Measurements from ENCODE around the gene KCNK4. TPM values are rescaled to one million over a fixed set of nuclear protein-coding genes. Genes with fewer than 3 reads are reported as not detected.

The KCNK4 gene
- polyA plus RNA-seq, 1 donor, result 0.09 TPM

DNA sequence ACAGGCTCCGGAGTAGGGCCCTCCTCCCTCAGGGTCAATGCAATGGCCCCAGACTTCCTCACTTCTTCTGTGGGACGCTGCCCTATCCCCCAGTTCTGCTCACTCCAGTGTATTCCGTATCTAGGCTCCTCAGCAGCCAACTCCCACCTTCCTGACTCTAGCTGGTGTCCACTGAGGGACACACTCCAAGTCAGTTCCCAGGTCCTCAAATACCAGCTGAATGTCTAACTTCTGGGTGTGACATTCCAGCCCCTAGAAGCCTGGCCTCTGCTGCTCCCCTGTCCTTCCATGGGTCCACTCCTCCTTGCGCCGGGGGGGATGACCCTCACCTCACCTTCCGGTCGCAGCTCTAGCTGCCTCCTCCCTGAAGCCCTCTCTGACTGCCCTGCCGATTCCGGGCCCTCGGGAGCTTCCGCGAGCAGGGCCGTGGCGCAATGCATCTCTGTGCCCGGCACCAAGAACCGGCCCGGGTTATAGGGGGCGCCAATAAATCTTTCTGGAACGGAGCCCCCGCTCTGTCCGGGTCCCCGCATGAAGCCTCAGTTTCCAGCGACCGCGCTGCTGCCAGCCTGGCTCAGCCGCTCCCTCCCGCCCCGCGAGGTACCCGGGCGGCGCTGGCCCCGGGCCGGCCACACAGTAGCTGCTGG, 22.1 kb upstream of the KCNK4 start:
- H3K27me3 ChIP-seq (ENCODE audit: control insufficient read depth, insufficient read depth, low read length), result no peaks in the 10 kb centered on the region
- H3K27ac ChIP-seq (ENCODE audit: low read length), result peak overlapping the region; percentile 93
- peak; percentile 36 to 69 for DNase-seq
- peaks cover 38% of the 10 kb centered on the region for H3K4me1 ChIP-seq (ENCODE audit: control insufficient read depth, insufficient read depth, low read length)
- H3K36me3 ChIP-seq (ENCODE audit: control insufficient read depth, insufficient read depth, low read length), result peaks cover 41% of the 10 kb centered on the region
- no peaks in the 10 kb centered on the region for H3K9me3 ChIP-seq (ENCODE audit: control insufficient read depth, low read depth, low read length)
- H3K4me3 ChIP-seq (ENCODE audit: low read length), result peak overlapping the region; percentile 78
- no CpG with 5 or more reads among the region's 34 CpGs for WGBS (ENCODE audit: insufficient coverage, low lambda C conversion rate)

DNA sequence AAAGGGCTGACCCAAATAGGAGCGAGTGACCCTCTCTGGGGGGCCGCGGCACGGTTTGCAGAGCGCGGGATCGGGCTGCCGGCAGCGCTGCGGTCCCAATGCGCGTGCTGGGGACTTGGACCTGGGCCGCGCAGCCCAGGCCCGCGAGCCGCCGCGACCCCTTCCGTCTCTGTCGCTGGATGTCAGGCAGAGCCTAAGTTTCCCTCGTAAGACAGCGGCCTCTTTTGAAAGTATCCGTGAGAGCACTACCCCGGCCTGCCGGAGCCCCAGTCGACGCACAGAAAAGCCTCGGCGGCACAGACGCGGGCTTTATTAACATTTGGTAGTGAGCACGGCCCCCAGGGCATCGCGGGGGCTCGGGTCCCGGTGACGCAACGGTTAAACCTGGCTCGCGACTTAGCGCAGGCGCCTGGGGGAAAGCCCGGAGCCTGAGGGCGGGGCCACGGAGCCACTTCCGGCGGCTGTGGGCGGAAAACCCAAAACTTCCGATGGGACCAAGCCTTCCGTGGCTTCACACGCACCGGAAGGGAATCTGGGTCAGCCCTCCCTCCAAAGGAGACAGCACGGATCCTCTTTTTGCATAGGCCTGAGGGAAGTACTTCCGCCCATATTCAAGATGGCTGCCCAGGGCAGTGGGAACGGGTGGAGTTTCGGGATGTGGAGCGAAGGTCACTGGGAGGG, 21.4 kb upstream of the KCNK4 start:
- Histone ChIP-seq H3K27me3 (ENCODE audit: control insufficient read depth, insufficient read depth, low read length) (no peaks in the 10 kb centered on the region), H3K4me3 (ENCODE audit: low read length) (peak overlapping the region; percentile 78), H3K9me3 (ENCODE audit: control insufficient read depth, low read depth, low read length) (no peaks in the 10 kb centered on the region), H3K36me3 (ENCODE audit: control insufficient read depth, insufficient read depth, low read length) (peaks cover 34% of the 10 kb centered on the region), H3K4me1 (ENCODE audit: control insufficient read depth, insufficient read depth, low read length) (peaks cover 38% of the 10 kb centered on the region), H3K27ac (ENCODE audit: low read length) (peak overlapping the region; percentile 93)
- peak; percentile 99 to 100 for DNase-seq
- no CpG with 5 or more reads among the region's 58 CpGs for WGBS (ENCODE audit: insufficient coverage, low lambda C conversion rate)

DNA sequence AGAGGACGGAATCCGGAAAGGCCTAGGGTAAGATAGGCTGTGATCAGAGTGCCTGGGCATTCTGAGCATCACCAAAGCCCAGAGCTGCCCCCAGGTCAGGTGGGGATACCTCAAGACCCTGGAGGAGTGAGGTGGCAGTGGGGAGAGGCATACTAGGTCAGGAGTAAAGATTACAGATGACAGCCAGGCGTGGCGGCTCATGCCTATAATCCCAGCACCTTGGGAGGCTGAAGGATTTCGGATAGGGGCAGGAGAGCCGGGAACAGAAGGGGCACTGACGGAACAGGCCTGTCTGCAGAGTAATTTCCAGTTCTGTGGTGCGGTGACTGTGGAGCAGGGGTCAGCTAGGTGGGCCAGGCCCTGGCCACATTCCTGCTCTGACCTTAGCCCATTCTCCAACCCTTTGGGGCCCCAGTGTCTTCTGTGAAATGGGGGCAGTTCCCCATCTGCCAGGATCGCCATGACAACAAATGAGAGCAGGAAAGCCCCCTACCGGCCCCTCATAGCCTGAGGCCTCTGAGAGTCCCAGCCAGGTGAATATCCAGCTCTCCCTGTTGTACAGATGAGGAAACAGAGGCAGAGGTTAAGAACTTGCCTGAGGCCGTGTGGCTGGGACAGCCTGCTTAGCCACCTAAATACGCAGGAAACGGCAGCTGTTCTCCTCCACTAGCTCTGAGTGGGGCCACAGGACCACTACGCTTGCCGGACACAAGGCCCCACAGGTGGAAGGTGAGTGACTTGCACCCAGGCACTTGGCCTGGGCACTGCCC, 15.9 kb upstream of the KCNK4 start:
- DNase-seq, result no peak
- no CpG with 5 or more reads among the region's 15 CpGs for WGBS (ENCODE audit: insufficient coverage, low lambda C conversion rate)
- no peak overlapping the region for H3K4me3 ChIP-seq (ENCODE audit: low read length)
- no peaks in the 10 kb centered on the region for H3K27me3 ChIP-seq (ENCODE audit: control insufficient read depth, insufficient read depth, low read length)
- H3K36me3 ChIP-seq (ENCODE audit: control insufficient read depth, insufficient read depth, low read length), result peaks cover 31% of the 10 kb centered on the region
- H3K27ac ChIP-seq (ENCODE audit: low read length), result no peak overlapping the region
- H3K9me3 ChIP-seq (ENCODE audit: control insufficient read depth, low read depth, low read length), result no peaks in the 10 kb centered on the region
- peaks cover 21% of the 10 kb centered on the region for H3K4me1 ChIP-seq (ENCODE audit: control insufficient read depth, insufficient read depth, low read length)

DNA sequence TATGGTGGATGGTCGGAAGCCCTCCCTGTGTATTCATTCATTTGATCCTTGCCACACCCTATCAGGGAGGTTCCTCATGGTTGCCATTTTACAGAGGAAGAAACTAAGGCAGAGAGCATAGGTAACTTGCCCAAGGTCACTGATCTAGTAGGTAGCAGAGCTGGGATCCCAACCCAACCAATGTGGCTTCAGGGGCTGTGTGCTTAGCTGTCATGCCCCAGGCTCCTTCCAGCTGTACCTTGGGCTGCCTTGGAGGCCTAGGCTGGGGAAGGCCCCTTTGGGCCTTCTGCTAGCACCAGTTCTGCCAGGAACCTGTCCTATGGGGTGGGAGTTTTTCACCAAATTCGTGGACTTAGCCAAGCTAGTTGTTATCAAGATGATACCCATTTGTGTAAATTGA, 15.3 kb upstream of the KCNK4 start:
- no peaks in the 10 kb centered on the region for H3K9me3 ChIP-seq (ENCODE audit: control insufficient read depth, low read depth, low read length)
- H3K4me1 ChIP-seq (ENCODE audit: control insufficient read depth, insufficient read depth, low read length), result peaks cover 21% of the 10 kb centered on the region
- WGBS (ENCODE audit: insufficient coverage, low lambda C conversion rate), result no CpG with 5 or more reads among the region's 2 CpGs
- H3K36me3 ChIP-seq (ENCODE audit: control insufficient read depth, insufficient read depth, low read length), result peaks cover 31% of the 10 kb centered on the region
- no peak for DNase-seq
- no peak overlapping the region for H3K4me3 ChIP-seq (ENCODE audit: low read length)
- no peaks in the 10 kb centered on the region for H3K27me3 ChIP-seq (ENCODE audit: control insufficient read depth, insufficient read depth, low read length)
- no peak overlapping the region for H3K27ac ChIP-seq (ENCODE audit: low read length)

DNA sequence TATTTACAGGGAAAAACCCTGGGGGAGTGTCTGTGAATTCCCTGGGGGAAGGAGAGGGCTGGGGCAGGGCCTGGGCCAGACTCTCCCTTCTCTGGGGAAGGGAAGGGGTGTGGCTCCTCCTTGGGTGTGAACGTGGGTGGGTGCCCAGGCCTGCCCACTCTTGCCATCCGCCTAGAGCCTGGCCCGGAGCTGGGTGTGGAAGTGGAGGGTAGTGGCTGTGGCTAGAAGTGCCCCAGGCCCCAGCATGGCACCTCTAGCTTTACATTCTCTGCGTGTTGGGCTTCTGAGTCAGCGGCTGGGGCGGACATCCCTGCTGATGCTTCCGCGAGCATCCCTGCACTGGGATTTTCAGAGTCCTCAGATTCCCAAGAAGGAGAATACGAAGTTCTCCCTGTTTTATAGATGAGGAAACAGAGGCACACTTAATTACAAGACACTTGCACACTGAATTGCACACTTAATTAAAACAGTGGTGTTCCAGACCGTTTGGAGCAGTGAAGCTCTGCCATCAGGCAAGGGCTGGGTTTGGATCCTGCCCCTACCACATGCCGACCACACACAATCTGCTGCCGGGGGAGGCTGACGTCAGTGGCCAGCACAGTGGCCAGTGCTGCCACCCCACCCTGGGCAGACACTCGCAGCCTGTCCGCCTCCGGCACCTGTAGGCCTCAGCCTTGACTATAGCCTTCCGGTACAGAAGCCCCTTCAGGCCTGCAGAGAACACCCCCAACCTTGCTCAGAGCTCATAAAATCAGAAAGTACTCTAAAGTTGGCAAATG, 14.3 kb upstream of the KCNK4 start:
- Histone ChIP-seq H3K9me3 (ENCODE audit: control insufficient read depth, low read depth, low read length) (no peaks in the 10 kb centered on the region), H3K27me3 (ENCODE audit: control insufficient read depth, insufficient read depth, low read length) (no peaks in the 10 kb centered on the region), H3K4me1 (ENCODE audit: control insufficient read depth, insufficient read depth, low read length) (peaks cover 19% of the 10 kb centered on the region), H3K36me3 (ENCODE audit: control insufficient read depth, insufficient read depth, low read length) (peaks cover 32% of the 10 kb centered on the region), H3K4me3 (ENCODE audit: low read length) (no peak overlapping the region), H3K27ac (ENCODE audit: low read length) (no peak overlapping the region)
- no CpG with 5 or more reads among the region's 17 CpGs for WGBS (ENCODE audit: insufficient coverage, low lambda C conversion rate)
- DNase-seq, result no peak

DNA sequence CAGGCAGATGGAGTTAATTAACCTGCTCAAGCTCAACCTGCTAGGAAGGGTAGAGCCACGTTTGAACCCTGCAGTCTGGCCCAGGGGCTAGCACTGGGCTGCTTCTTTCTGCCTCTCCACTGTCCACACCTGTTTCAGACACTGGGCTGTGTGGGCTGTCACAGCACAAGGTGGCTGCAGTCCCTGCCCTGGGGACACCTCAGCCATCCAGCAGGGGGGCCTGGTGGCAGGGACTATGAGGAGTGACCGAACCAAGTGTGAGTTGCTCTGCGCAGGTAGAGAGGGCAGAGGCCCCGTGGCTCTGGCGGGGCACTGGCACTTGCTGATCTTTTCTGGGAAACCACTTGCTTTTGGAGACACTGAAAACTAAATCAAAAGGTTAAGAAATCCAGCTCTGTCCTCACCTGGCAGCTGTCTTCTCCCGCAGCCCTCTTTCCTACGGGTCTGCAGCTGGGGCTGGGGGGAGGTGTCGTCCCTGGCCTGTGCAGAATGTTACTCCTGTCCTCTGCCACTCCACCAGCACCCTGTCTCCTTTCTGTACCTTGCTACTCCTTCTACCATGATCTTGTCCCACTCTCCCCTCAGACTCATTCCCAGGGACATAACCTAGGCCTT, 12.4 kb upstream of the KCNK4 start:
- no CpG with 5 or more reads among the region's 8 CpGs for WGBS (ENCODE audit: insufficient coverage, low lambda C conversion rate)
- Histone ChIP-seq H3K4me3 (ENCODE audit: low read length) (no peak overlapping the region), H3K27me3 (ENCODE audit: control insufficient read depth, insufficient read depth, low read length) (no peaks in the 10 kb centered on the region), H3K36me3 (ENCODE audit: control insufficient read depth, insufficient read depth, low read length) (peaks cover 38% of the 10 kb centered on the region), H3K9me3 (ENCODE audit: control insufficient read depth, low read depth, low read length) (no peaks in the 10 kb centered on the region), H3K27ac (ENCODE audit: low read length) (no peak overlapping the region), H3K4me1 (ENCODE audit: control insufficient read depth, insufficient read depth, low read length) (peaks cover 8% of the 10 kb centered on the region)
- DNase-seq, result no peak

DNA sequence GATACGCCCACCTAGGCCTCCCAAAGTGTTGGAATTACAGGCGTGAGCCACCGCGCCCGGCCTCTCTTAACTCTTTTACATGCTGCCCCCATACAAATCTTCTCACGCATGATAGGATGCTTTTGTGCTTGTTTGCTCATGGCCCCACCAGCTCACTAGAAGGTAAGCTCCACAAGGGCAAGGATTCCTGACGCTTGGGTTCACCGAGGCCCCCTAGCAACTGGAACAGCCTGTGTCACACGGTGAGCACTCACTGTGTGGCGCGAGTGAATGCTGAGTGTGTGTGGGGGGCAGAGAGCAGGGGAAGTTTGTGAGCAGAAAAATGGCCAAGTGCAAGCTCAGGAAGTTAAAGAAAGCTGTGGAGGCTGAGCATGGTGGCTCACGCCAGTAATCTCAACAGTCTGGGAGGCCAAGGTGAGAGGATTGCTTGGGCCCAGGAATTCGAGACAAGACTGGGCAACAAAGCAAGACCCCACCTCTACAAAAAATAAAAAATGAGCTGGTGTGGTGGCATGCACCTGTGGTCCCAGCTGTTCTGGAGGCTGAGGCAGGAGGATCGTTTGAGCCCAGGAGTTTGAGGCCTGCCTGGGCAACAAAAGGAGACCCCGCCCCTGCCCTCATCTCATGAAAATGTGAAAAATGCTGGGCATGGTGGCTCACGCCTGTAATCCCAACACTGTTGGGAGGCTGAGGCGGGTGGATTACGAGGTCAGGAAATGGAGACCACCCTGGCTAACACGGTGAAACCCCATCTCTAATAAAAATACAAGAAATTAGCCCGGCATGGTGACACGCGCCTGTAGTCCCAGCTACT, 8.9 kb upstream of the KCNK4 start:
- Histone ChIP-seq H3K27ac (ENCODE audit: low read length) (no peak overlapping the region), H3K4me1 (ENCODE audit: control insufficient read depth, insufficient read depth, low read length) (peaks cover 17% of the 10 kb centered on the region), H3K36me3 (ENCODE audit: control insufficient read depth, insufficient read depth, low read length) (peaks cover 21% of the 10 kb centered on the region), H3K9me3 (ENCODE audit: control insufficient read depth, low read depth, low read length) (no peaks in the 10 kb centered on the region), H3K4me3 (ENCODE audit: low read length) (no peak overlapping the region), H3K27me3 (ENCODE audit: control insufficient read depth, insufficient read depth, low read length) (no peaks in the 10 kb centered on the region)
- no peak for DNase-seq
- 100% methylated on average over 2 of the region's 22 CpGs for WGBS (ENCODE audit: insufficient coverage, low lambda C conversion rate)

DNA sequence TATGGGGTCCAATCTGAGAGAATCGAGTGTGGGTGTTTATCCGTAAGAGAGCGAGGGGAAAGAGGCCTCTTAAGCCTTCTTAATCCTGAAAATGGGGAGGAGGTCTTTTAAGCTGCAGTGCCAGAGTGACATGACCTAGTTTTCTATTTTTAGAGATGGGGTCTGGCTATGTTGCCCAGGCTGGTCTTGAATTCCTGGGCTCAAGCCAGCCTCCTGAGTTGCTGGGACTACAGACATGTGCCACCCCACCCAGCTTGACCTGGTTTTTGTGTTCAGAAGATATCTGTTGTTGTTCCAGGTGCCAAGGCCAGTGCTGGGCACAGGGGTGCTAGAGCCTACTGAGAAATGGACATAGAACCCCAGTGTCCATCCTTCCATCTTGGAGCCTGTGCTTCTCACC, 8.0 kb upstream of the KCNK4 start:
- Histone ChIP-seq H3K36me3 (ENCODE audit: control insufficient read depth, insufficient read depth, low read length) (peaks cover 16% of the 10 kb centered on the region), H3K4me3 (ENCODE audit: low read length) (no peak overlapping the region), H3K4me1 (ENCODE audit: control insufficient read depth, insufficient read depth, low read length) (peaks cover 17% of the 10 kb centered on the region), H3K27me3 (ENCODE audit: control insufficient read depth, insufficient read depth, low read length) (no peaks in the 10 kb centered on the region), H3K27ac (ENCODE audit: low read length) (no peak overlapping the region), H3K9me3 (ENCODE audit: control insufficient read depth, low read depth, low read length) (no peaks in the 10 kb centered on the region)
- WGBS (ENCODE audit: insufficient coverage, low lambda C conversion rate), result no CpG with 5 or more reads among the region's 3 CpGs
- no peak for DNase-seq

DNA sequence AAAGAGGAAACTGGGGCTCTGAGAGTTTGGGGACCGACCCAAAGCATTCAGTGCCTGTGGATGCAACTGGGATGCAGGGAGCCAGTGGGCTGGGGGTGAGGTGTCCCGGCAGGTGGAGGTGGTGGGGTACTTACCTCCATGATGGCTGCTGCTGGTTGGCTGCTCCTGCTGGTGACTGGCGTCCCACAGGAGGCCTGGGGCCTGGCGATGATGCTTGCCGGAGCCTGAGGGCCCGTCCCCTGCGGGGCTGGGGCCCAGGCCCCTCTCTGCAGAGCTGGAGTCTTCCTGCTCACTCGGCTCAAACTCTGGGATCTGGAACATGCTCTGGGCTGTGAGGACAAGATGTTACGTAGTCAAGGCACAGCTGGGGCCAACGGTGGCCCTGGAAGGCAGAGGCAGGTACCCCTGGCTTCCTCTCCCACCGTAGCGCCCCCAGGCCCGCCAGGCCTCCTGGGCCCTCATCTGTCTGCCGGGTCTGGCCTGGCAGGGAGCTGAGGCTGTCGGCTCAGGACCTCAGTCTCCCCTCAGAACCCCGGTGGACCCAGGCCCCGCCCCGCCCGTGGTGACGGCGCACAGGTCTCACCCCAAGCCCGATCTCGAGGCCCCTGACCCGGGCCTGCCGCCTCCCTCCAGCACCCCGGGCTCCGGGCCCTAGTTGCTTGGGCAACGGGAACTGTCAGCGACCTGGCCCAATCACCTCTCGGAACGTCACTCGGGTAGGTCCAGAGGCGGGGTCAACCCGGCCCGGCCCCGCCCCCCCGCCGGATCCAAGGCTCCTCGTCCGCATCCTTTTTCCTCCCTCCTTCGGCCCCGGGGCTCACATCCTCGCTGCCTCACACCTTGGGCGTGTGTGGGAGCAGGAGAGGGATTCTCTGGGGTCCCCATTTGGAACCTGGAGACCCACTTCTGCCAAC, 6.8 kb upstream of the KCNK4 start, which contains the start of gene BAD:
BAD (minus strand) TSS at position 618 of the 914 bp plus-strand sequence; CDS start at position 321, 297 bp downstream.
- peaks cover 17% of the 10 kb centered on the region for H3K4me1 ChIP-seq (ENCODE audit: control insufficient read depth, insufficient read depth, low read length)
- H3K27ac ChIP-seq (ENCODE audit: low read length), result peak within 1 kb of the TSS; percentile 94
- H3K36me3 ChIP-seq (ENCODE audit: control insufficient read depth, insufficient read depth, low read length), result peaks cover 7% of the 10 kb centered on the region
- no peaks in the 10 kb centered on the region for H3K27me3 ChIP-seq (ENCODE audit: control insufficient read depth, insufficient read depth, low read length)
- WGBS (ENCODE audit: insufficient coverage, low lambda C conversion rate), result no CpG with 5 or more reads among the region's 44 CpGs
- H3K9me3 ChIP-seq (ENCODE audit: control insufficient read depth, low read depth, low read length), result no peaks in the 10 kb centered on the region
- DNase-seq, result peak; percentile 93 to 96
- H3K4me3 ChIP-seq (ENCODE audit: low read length), result peak within 1 kb of the TSS; percentile 76

Measured in large intestine (tissue), 3 donors.